Fibroblast of the aortic adventitia (primary cell): ENCODE measurements around the gene RFX1. TPM values are rescaled to one million over a fixed set of nuclear protein-coding genes. Genes with fewer than 3 reads are reported as not detected.

Source experiments
- DNase-seq: peaks from one replicate; pipeline ENCODE4 v3.0.0-alpha.2; 2010; ENCODE audit warnings: low read depth
- H3K4me3 ChIP-seq: 2 replicates; pipeline ENCODE4 v1.5.1; 2011; ENCODE audit warnings: low read depth, mild to moderate bottlenecking, control low read depth, low read length, moderate library complexity
- CTCF ChIP-seq: IDR thresholded peaks from 2 replicates; pipeline ENCODE4 v1.5.1; 2011; ENCODE audit warnings: mild to moderate bottlenecking, low read length, control low read depth, inconsistent platforms; ENCODE audit not compliant: insufficient read depth
- total RNA-seq: library from RNA; depleted of rRNA; stranded (reverse); fragments of >200 nt; gene quantifications from 2 replicates; pipeline ENCODE4 v1.2.3, GENCODE V29; 2012; ENCODE audit warnings: low replicate concordance

Gene RFX1
- total RNA-seq, 1 donor: 3.4 TPM

GRCh38 chr19:13986348-13986904, 19.7 kb downstream of the RFX1 start:
- no peak for TF ChIP-seq CTCF
- no peak overlapping the region for H3K4me3 ChIP-seq
- DNase-seq: peak; percentile 31

GRCh38 chr19:13985771-13986347, 20.3 kb downstream of the RFX1 start:
- DNase-seq: no peak
- no peak overlapping the region for H3K4me3 ChIP-seq
- no peak for TF ChIP-seq CTCF

- no peak for TF ChIP-seq CTCF
- DNase-seq: no peak
- no peak overlapping the region for H3K4me3 ChIP-seq
Observed at GRCh38 chr19:13984875-13985741, 21.0 kb downstream of the RFX1 start.

DNA sequence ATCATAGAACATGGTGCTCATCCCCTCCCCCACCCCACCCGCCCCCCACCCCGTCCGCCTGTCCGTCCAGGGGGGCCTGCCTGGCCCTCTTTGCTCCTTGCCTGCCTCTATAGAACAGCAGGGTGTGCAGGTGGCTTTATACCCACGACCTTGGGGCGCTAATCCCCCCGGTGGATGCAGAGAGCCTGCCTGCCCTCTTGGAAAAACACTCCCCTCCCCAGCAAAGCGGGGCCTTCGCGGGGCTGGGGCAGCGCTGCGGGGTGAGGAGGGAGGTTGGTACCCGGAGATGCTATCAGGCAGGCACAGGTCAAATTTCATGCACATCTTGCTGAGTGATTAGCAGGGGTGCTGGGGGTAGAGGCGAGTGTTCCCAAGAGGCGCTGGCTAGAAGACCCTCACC, 21.9 kb downstream of the RFX1 start:
- TF ChIP-seq CTCF: no peak
- no peak for DNase-seq
- no peak overlapping the region for H3K4me3 ChIP-seq

DNA sequence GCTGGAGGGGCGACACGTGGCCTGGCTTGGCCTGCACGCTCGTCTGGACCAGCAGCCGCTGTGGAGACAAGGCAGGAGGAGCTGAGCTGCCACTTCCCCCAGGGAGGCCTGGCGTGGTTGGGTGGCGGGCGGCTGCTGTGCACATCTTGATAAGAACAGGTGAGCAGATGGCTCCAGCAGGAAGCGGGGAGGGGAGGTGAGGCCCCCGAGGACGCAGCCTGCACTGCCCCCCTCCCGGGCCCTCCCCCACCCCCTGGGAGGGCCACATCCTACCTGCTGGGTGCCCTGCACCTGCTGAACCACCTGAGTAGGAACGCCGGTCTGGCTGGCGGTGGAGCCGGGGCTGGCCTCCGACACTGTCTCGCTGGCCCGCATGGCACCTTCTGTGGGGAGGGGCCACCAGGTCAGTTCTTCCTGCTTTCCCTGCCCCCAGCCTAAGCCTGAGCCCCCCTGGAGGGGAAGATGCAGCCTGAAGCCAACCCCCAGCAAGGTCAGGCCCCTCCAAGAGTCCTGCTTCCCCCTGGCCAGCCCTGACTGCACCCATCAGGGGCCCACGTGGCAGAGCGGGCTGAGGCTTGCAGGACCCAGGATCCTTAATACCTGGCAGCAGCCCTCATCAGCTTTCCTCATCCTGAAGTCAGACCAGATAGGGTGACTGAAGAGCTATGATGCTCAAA, 22.8 kb downstream of the RFX1 start:
- no peak for DNase-seq
- H3K4me3 ChIP-seq: no peak overlapping the region
- TF ChIP-seq CTCF: no peak

DNA sequence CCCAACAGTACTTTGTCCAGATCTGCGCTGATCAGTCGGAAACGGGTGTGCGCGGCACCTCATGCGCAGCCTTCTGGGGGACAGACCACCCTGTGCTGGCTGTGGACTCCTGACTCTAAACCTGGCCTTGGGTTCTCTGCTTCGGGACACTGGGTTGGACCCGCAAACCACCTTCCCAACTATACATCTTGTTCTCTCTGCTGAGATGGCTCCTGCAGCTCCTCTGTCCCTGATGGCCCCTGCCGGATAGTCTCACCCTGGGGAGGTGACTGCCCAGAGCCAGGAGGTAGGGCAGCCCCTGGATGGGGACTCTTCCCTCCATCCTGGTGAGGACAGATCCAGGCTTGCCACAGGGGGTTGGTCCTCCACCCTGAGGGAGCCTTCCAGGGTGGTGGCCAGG, 23.3 kb downstream of the RFX1 start:
- TF ChIP-seq CTCF: no peak
- H3K4me3 ChIP-seq: no peak overlapping the region

More for the DNA sequence above, 23.3 kb downstream of the RFX1 start:
- no peak for DNase-seq
